GM19452 (cell line): Measurements from ENCODE around the gene MUC13.

ENCODE experiments used
- ATAC-seq: cut with Tn5 transposase; IDR thresholded peaks from one replicate; pipeline ENCODE4 v1.9.1; 2021; ENCODE audit not compliant: unreplicated experiment

The MUC13 gene

GRCh38 chr3:124903896-124904834, 30.4 kb downstream of the MUC13 start:
- ATAC-seq: no peak

- ATAC-seq: no peak
These were observed 37.6 kb downstream of the MUC13 start for GRCh38 chr3:124896824-124897526.

DNA sequence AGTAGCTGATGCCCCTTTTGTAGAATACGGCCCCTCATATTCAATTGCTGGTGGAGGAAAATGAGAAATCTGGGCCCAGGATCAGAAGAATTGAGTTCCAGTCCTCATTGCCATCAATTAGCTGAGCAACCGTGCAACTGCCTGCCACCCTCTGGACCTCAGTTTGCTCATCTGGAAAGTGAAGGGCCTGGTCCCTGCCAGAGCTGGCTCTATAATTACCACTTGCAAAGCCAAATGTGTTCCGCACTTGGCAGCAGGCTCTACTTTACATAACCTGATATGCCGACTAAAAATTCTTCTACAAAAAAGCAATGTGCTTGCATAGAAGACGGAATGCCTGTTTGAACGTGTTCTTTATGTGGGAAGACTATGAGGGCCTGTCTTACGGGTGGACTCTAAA, 38.8 kb downstream of the MUC13 start:
- ATAC-seq: no peak

DNA sequence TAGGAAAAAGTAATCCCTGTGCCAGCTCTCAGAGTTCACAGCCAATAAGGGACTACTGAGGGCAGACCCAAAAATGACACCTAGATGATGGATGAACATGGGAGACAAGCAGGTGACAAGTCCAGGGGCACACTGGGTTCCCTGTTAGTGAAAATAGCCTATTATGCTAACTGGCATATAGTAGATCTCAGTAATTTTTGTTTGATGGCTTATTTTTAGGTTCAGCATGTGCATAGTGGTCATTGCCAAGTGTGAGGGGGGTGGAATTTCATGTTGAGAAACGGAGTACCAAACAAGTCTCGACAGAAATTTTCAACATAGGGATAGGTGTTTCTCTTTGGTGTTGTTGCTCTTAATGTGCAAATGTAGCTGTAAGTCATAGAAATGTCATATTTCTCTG, 41.0 kb downstream of the MUC13 start:
- ATAC-seq: no peak

GRCh38 chr3:124890573-124891190, 43.9 kb downstream of the MUC13 start:
- no peak for ATAC-seq

GRCh38 chr3:124888482-124889441, 45.8 kb downstream of the MUC13 start:
- no peak for ATAC-seq

- no peak for ATAC-seq
These were observed 46.6 kb downstream of the MUC13 start for GRCh38 chr3:124887932-124888298.

GRCh38 chr3:124887177-124887931, 47.2 kb downstream of the MUC13 start, which contains the start of gene ITGB5:
TSS of gene ITGB5 (minus strand) at chr3:124887365. CDS start at chr3:124887000, 365 bp downstream.
- ATAC-seq: peak; percentile 65

DNA sequence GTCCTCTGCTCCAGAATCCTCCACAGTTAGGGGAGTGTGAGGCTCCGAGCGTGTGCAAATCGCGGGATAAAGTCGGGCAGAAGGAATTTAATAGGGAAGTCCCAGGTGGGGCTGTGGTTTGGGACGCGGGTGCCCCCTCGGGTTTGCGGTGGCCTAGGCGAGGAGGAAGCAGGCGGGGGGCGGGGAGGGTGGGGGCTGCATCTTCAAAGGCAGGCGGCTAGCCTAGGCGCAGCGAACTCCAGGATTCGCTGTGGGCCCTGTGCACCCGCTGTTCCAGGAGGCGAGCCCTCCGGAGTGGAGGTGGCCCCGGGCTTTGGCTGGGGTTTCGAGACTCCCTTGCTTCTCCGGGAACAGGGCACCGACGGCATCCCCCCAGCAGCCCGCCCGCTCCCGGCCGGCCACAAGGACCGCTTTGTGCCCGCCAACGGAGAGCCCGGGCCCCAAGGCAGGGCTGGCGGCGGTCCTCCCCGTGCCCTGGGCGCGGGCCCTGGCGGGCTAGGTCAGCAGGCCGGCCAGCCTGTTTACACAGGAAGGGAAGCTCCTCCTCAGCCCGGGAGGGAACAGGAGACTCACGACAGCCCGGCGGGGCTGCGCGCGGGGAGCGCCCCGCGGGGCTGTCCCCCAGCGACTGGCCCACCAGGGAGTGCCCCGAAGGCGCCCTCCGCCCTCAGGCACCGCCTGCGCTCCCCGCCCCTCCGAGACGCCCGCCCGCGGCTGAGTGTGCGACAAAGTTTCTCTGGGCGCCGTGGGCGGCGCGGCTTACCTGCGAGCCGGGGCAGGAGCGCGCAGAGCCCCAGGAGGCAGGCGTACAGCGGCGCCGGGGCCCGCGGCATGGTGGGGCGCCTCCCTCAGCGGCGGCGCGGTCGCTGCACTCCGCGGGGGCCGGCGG, 48.1 kb downstream of the MUC13 start:
- peak; percentile 40 for ATAC-seq

DNA sequence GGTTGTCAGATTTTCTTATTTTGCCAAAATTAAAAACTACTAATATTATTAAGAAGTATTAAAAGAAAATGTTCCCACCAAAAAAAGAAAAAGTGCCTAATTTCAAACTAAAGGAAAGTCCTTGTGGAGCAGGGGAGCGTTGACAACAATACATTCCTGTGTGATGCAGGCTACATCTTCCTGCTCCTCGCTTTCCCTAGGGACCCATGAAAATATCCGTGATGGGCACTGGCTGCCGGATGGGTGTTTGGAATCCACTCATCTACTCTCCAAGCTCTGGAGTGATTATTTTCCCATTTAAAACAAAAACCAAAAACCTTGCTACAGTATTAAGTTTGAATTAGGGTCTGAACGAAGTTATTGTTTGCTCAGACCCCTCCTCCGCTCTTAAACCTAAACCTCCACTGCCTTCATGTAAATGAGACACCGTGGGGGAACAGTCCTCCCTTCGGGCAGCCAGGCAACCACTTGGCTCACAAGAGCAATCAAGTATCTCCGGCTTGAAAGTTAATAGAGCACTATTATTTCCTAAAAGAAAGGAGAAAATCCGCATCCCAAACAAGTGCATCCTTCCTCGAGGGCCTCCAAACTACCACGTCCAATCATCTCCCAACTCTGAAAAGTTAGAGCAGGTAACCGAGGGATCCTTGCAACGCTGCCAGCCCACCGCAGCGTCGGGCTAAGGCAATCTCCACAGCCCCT, 48.9 kb downstream of the MUC13 start:
- ATAC-seq: no peak

GRCh38 chr3:124884474-124885101, 50.0 kb downstream of the MUC13 start:
- ATAC-seq: no peak

DNA sequence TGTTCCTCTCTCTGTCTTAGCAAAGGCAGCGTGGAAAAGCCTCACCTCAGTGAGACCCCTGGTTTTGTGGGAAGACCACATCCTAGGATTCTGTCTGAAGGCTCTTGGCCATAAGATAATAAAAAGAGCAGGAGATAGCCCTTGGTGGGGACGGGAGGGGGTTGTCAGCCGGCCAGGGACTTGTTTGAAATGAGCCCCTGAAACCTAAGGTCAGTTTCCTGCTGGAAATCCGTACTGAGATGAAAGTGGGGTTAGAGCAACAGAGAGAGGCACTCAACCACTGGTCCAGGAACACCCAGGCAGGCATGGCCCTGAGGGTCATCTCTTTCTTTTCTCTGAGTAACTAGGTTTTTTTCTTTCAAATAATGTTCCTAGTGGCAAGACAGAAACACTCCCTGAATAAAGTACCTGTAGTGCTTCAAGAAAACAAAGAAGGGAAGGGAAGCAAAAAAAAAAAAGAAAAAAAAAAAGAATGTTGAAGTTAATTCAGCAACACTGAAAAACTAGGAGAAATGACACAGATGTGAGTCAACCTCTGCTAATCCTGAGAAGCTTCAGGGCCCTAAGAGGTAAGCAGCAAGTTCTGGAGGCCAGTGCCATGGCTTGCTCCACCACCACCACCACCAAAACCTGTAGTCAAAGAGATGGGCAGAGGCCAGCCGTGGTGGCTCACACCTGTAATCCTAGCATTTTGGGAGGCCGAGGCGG, 50.6 kb downstream of the MUC13 start:
- ATAC-seq: no peak

- ATAC-seq: no peak
These were observed 51.5 kb downstream of the MUC13 start for GRCh38 chr3:124882816-124883747.

DNA sequence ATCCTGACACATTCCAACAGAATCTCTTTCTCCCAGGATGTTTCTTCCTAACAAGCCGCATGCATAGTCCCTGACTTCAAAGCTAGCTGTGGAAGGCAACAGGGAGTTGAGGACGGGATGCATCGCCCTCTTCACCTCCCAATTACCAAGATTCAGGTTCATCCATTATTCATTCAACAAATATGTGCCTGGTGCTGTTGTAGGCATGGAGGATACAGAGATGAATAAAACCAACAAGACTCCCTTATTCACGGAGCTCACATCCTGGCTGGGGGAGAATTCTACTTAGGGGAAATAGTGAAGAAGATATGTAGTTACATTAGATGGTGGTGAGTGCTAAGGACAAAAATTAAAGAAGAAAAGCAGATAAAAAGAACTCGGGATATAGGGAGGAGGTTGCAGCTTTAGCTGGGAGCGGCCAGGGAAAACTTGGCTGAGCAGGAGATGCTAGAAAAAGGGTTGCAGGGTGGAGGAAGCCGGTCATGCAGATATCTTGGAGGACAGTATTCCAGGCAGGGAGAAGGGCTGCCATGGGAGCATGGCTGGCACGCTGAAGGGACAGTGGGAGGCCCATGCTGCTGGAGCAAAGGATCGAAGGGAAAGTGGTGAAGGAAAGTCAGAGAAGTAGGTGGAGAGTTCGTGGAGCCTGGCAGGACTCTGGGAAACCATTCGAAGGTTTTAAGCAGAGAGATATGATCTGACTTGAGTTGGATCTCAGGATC, 52.4 kb downstream of the MUC13 start:
- ATAC-seq: no peak

GRCh38 chr3:124879337-124879680, 55.2 kb downstream of the MUC13 start:
- ATAC-seq: no peak
